HCT116 (cell line): ENCODE measurements around the gene PI4KA. TPM values are rescaled to one million over a fixed set of nuclear protein-coding genes. Genes with fewer than 3 reads are reported as not detected.

ENCODE experiments used
- ATAC-seq: fragments of 200-7000 bp; cut with Tn5 transposase; 2 replicates; pipeline ENCODE4 v1.9.1; 2020; ENCODE audit warnings: mild to moderate bottlenecking, moderate library complexity
- BruUV-seq: library from RNA; stranded (reverse); fragments of 400-500 nt; replicated peaks from 2 replicates; lab custom pipeline; 2021; lab: Mats Ljungman, UMichigan
- CTCF ChIA-PET: fragments of 300-600 bp; sonication (Branson Sonifier 250); formaldehyde crosslinking; loops from one replicate; lab custom pipeline; 2021; ENCODE audit warnings: antibody characterized with exemption; lab: Charles Lee
- POLR2A ChIA-PET: fragments of 300-600, 350-600 bp; sonication (Branson Sonifier 250); formaldehyde crosslinking; loops from one replicate; lab custom pipeline; 2021; ENCODE audit warnings: antibody characterized with exemption; lab: Charles Lee
- RAD21 ChIA-PET, 2 experiments: fragments of 300-600 bp; sonication (Branson Sonifier 250); formaldehyde crosslinking; loops; one replicate each; lab custom pipeline; 2023; ENCODE audit warnings: low total read pairs in 2 of 2; ENCODE audit not compliant: uncharacterized antibody in 2 of 2, unreplicated experiment in 2 of 2, low non-redundant PET in 1 of 2; lab: Charles Lee
- DNase-seq: peaks from one replicate; pipeline ENCODE4 v3.0.0-alpha.2; 2010; ENCODE audit warnings: low read depth, low spot score
- H2AFZ ChIP-seq: fragments of 200-600 bp; shearing (Covaris generic), sonication (generic); 2 replicates; pipeline ENCODE4 v1.6.1; 2017; ENCODE audit warnings: low read depth, mixed run types, mixed read lengths, antibody characterized with exemption, low read length; ENCODE audit not compliant: poor library complexity, severe bottlenecking
- H3K27ac ChIP-seq: 2 replicates; pipeline ENCODE4 v1.5.1; 2012; ENCODE audit warnings: low read depth, low read length
- H3K27me3 ChIP-seq: fragments of 200-600 bp; sonication (generic); 2 replicates; pipeline ENCODE4 v1.6.1; 2016; ENCODE audit warnings: mixed run types, low read length, mixed read lengths; ENCODE audit not compliant: insufficient read depth
- H3K36me3 ChIP-seq, 2 experiments: fragments of 200-500 bp in 1 of 2; fragments of 200-600 bp in 1 of 2; sonication (Bioruptor generic) in 1 of 2; sonication (generic) in 1 of 2; 2 replicates each; pipeline versions ENCODE4 v1.5.1 to v1.6.1; 2014 to 2016; ENCODE audit warnings: low read length in 2 of 2, inconsistent platforms in 1 of 2, mixed read lengths in 1 of 2, mixed run types in 1 of 2; ENCODE audit not compliant: insufficient read depth in 2 of 2, control insufficient read depth in 1 of 2
- H3K4me1 ChIP-seq, 2 experiments: fragments of 200-600 bp in 1 of 2; sonication (generic) in 1 of 2; 2 replicates each; pipeline versions ENCODE4 v1.5.1 to v1.6.1; 2012 to 2017; ENCODE audit warnings: low read length in 2 of 2, inconsistent platforms in 1 of 2, mild to moderate bottlenecking in 1 of 2, mixed read lengths in 1 of 2, mixed run types in 1 of 2, moderate library complexity in 1 of 2; ENCODE audit not compliant: insufficient read depth in 2 of 2, control insufficient read depth in 1 of 2
- H3K4me2 ChIP-seq: fragments of 200-600 bp; sonication (generic); 2 replicates; pipeline ENCODE4 v1.6.1; 2017; ENCODE audit warnings: mixed run types, low read length, mixed read lengths
- H3K4me3 ChIP-seq, 2 experiments: fragments of 200-600 bp in 1 of 2; sonication (generic) in 1 of 2; replicated peaks in 1 of 2; 2 replicates each; pipeline ENCODE4 v1.5.1; 2011 to 2016; ENCODE audit warnings: low read length in 2 of 2, control low read depth in 1 of 2, low read depth in 1 of 2, mild to moderate bottlenecking in 1 of 2, mixed read lengths in 1 of 2, mixed run types in 1 of 2
- H3K79me2 ChIP-seq: fragments of 200-600 bp; sonication (generic); 2 replicates; pipeline ENCODE4 v1.6.1; 2017; ENCODE audit warnings: mild to moderate bottlenecking, mixed run types, low read length, moderate library complexity, mixed read lengths; ENCODE audit not compliant: insufficient read depth
- H3K9ac ChIP-seq: fragments of 200-600 bp; sonication (generic); 2 replicates; pipeline ENCODE4 v1.6.1; 2016; ENCODE audit warnings: low read length, mixed read lengths
- H3K9me2 ChIP-seq: fragments of 200-600 bp; sonication (generic), shearing (Covaris generic); 2 replicates; pipeline ENCODE4 v1.6.1; 2017; ENCODE audit warnings: mixed run types, mild to moderate bottlenecking, moderate library complexity; ENCODE audit not compliant: insufficient read depth
- H3K9me3 ChIP-seq, 2 experiments: fragments of 200-500 bp in 1 of 2; fragments of 200-600 bp in 1 of 2; sonication (Bioruptor generic) in 1 of 2; sonication (generic) in 1 of 2; 2 replicates each; pipeline ENCODE4 v1.6.1; 2014 to 2017; ENCODE audit warnings: low read length in 2 of 2, mixed read lengths in 2 of 2, inconsistent platforms in 1 of 2, low read depth in 1 of 2, mild to moderate bottlenecking in 1 of 2, mixed run types in 1 of 2, moderate library complexity in 1 of 2; ENCODE audit not compliant: control insufficient read depth in 1 of 2, insufficient read depth in 1 of 2
- H4K20me1 ChIP-seq: fragments of 200-600 bp; sonication (generic), shearing (Covaris generic); 2 replicates; pipeline ENCODE4 v1.6.1; 2017; ENCODE audit warnings: mixed run types, mild to moderate bottlenecking, moderate library complexity; ENCODE audit not compliant: insufficient read depth
- ATF3 ChIP-seq: IDR thresholded peaks from 2 replicates; pipeline ENCODE4 v1.6.1; 2012
- CBX3 ChIP-seq: IDR thresholded peaks from 2 replicates; pipeline ENCODE4 v1.6.1; 2012; ENCODE audit warnings: low read depth
- CEBPB ChIP-seq: IDR thresholded peaks from 2 replicates; pipeline ENCODE4 v1.6.1; 2012; ENCODE audit warnings: low read depth
- EGR1 ChIP-seq: IDR thresholded peaks from 2 replicates; pipeline ENCODE4 v1.6.1; 2012; ENCODE audit warnings: low read depth
- ELF1 ChIP-seq: IDR thresholded peaks from 2 replicates; pipeline ENCODE4 v1.6.1; 2012; ENCODE audit warnings: low read depth, borderline replicate concordance
- EZH2phosphoT487 ChIP-seq: fragments of 200-600 bp; IDR thresholded peaks from 2 replicates; pipeline ENCODE4 v1.6.1; 2018; ENCODE audit warnings: antibody characterized with exemption, borderline replicate concordance
- FOSL1 ChIP-seq: IDR thresholded peaks from 2 replicates; pipeline ENCODE4 v1.6.1; 2012; ENCODE audit warnings: low read depth
- JUND ChIP-seq: IDR thresholded peaks from 2 replicates; pipeline ENCODE4 v1.6.1; 2012
- MAX ChIP-seq: IDR thresholded peaks from 2 replicates; pipeline ENCODE4 v1.6.1; 2012
- POLR2AphosphoS5 ChIP-seq: IDR thresholded peaks from 2 replicates; pipeline ENCODE4 v1.6.1; 2011; ENCODE audit warnings: mild to moderate bottlenecking, low read depth, low read length, moderate library complexity
- REST ChIP-seq: IDR thresholded peaks from 2 replicates; pipeline ENCODE4 v1.6.1; 2012; ENCODE audit warnings: low read depth
- YY1 ChIP-seq: IDR thresholded peaks from 2 replicates; pipeline ENCODE4 v1.6.1; 2011; ENCODE audit warnings: low read length, low read depth, moderate library complexity, mild to moderate bottlenecking; ENCODE audit not compliant: insufficient replicate concordance; ENCODE audit errors: extremely low read depth
- ZFX ChIP-seq: fragments of 450-650 bp; IDR thresholded peaks from 2 replicates; pipeline ENCODE4 v1.6.1; 2017
- ZNF274 ChIP-seq: fragments of 200-500 bp; sonication (Bioruptor generic); IDR thresholded peaks from 2 replicates; pipeline ENCODE4 v1.6.1; 2014; ENCODE audit warnings: mild to moderate bottlenecking, low read depth, low read length, inconsistent platforms
- intact Hi-C: fragments of 100-400 bp; cut with micrococcal nuclease; formaldehyde crosslinking; loops from 2 replicates; pipeline ENCODE4 v1.10.0; 2022
- total RNA-seq: library from RNA; stranded (reverse); gene quantifications from one replicate; pipeline ENCODE4 v1.2.1, GENCODE V29; 2021; ENCODE audit not compliant: unreplicated experiment
- TF ChIP-seq, protein P1 (sequence below): IDR thresholded peaks from 2 replicates; pipeline ENCODE4 v1.6.1; 2011; ENCODE audit warnings: mild to moderate bottlenecking, low read length, moderate library complexity; ENCODE audit not compliant: insufficient replicate concordance; ENCODE audit errors: extremely low read depth
- TF ChIP-seq, protein P2 (sequence below), 3 experiments: fragments of 200-600 bp in 1 of 3; sonication (generic) in 1 of 3; IDR thresholded peaks in 2 of 3; conservative IDR thresholded peaks in 1 of 3; 2 replicates each; pipeline ENCODE4 v1.5.1; 2012 to 2017; ENCODE audit warnings: low read depth in 2 of 3, low read length in 2 of 3, antibody characterized with exemption in 1 of 3, borderline replicate concordance in 1 of 3, control low read depth in 1 of 3, mild to moderate bottlenecking in 1 of 3, mixed read lengths in 1 of 3, mixed run types in 1 of 3, moderate library complexity in 1 of 3; ENCODE audit not compliant: insufficient read depth in 1 of 3

Gene PI4KA
- total RNA-seq, 1 experiment from 2014 or later: 59.6 TPM

DNA sequence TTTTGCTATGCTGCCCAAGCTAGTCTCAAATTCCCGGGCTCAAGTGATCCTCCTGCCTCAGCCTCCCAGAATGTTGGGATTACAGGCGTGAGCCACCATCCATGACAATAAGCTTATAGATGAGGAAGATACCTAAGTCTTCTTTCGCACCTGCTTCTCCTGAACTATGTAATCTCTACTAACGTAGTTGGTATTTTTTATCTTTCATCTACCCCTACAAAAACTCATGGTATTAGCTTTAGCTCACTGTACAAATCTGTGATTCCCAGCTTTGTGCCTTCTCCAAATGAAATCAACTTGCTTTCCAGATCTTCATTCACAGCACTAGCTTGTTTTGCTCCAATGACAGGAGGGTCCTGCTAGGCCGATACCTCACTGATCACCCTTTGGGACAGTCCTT, 36.4 kb downstream of the PI4KA start:
- ChIA-PET RAD21 (no interaction called here), POLR2A (no interaction called here)
- Histone ChIP-seq H3K4me1 (no peaks in the 10 kb centered on the region), H3K9me3 (no peaks in the 10 kb centered on the region), H3K27me3 (no peaks in the 10 kb centered on the region), H3K4me2 (no peak overlapping the region), H3K4me3 (no peak overlapping the region), H2AFZ (no peak overlapping the region), H3K27ac (no peak overlapping the region)
- BruUV-seq: no TSS peak
- DNase-seq: no peak
- no peak for ATAC-seq
- TF ChIP-seq CBX3: no peak
- TF ChIP-seq REST: no peak
- no peak for TF ChIP-seq MAX
- TF ChIP-seq, protein P1, sequence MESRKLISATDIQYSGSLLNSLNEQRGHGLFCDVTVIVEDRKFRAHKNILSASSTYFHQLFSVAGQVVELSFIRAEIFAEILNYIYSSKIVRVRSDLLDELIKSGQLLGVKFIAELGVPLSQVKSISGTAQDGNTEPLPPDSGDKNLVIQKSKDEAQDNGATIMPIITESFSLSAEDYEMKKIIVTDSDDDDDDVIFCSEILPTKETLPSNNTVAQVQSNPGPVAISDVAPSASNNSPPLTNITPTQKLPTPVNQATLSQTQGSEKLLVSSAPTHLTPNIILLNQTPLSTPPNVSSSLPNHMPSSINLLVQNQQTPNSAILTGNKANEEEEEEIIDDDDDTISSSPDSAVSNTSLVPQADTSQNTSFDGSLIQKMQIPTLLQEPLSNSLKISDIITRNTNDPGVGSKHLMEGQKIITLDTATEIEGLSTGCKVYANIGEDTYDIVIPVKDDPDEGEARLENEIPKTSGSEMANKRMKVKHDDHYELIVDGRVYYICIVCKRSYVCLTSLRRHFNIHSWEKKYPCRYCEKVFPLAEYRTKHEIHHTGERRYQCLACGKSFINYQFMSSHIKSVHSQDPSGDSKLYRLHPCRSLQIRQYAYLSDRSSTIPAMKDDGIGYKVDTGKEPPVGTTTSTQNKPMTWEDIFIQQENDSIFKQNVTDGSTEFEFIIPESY: no peak
- no peak for TF ChIP-seq EZH2phosphoT487
- no peak for TF ChIP-seq POLR2AphosphoS5
- no peak for TF ChIP-seq CEBPB
- TF ChIP-seq, protein P2, sequence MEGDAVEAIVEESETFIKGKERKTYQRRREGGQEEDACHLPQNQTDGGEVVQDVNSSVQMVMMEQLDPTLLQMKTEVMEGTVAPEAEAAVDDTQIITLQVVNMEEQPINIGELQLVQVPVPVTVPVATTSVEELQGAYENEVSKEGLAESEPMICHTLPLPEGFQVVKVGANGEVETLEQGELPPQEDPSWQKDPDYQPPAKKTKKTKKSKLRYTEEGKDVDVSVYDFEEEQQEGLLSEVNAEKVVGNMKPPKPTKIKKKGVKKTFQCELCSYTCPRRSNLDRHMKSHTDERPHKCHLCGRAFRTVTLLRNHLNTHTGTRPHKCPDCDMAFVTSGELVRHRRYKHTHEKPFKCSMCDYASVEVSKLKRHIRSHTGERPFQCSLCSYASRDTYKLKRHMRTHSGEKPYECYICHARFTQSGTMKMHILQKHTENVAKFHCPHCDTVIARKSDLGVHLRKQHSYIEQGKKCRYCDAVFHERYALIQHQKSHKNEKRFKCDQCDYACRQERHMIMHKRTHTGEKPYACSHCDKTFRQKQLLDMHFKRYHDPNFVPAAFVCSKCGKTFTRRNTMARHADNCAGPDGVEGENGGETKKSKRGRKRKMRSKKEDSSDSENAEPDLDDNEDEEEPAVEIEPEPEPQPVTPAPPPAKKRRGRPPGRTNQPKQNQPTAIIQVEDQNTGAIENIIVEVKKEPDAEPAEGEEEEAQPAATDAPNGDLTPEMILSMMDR (IDR thresholded peaks at IDR 0.05 in 2 of 3, conservative IDR thresholded peaks at IDR 0.05 in 1 of 3; ENCODE audit: borderline replicate concordance in 1 of 3, insufficient read depth in 1 of 3, low read depth in 2 of 3, low read length in 2 of 3): no peak
- no peak for TF ChIP-seq ZNF274
- TF ChIP-seq ATF3: no peak
- TF ChIP-seq YY1: no peak
- TF ChIP-seq ZFX: no peak
- no peak for TF ChIP-seq FOSL1
- no peak for TF ChIP-seq JUND
- no peak for TF ChIP-seq ELF1
- no peak for TF ChIP-seq EGR1
- TF ChIP-seq, all 23 proteins: peak for 0
- Histone ChIP-seq H3K79me2 (no peaks in the 10 kb centered on the region), H3K9me2 (no peaks in the 10 kb centered on the region), H3K9ac (no peak overlapping the region), H3K36me3 (peaks cover 7 to 9% of the 10 kb centered on the region in 2 experiments; a peak in 3 of 4 replicates), H4K20me1 (no peaks in the 10 kb centered on the region)
- CTCF ChIA-PET: no interaction called here
- intact Hi-C loops: no loop called here
